SK-N-SH treated with all-trans-retinoic acid at 6 μM for 48 hours (cell line): ENCODE measurements around the gene HOPX.

Experiments used
- ATAC-seq: fragments of 200-7000 bp; cut with Tn5 transposase; 3 replicates; pipeline ENCODE4 v1.9.1; 2020; ENCODE audit warnings: mild to moderate bottlenecking, moderate library complexity
- BACH2 ChIP-seq: fragments of 250-450 bp; sonication (Bioruptor Pico); IDR thresholded peaks from 2 replicates; pipeline ENCODE4 v1.9.0; 2021; ENCODE audit warnings: mild to moderate bottlenecking, borderline replicate concordance
- CREB5 ChIP-seq: fragments of 250-450 bp; sonication (Bioruptor Pico); IDR thresholded peaks from 2 replicates; pipeline ENCODE4 v1.5.1; 2020; ENCODE audit warnings: low read depth, mild to moderate bottlenecking, moderate library complexity
- CSDC2 ChIP-seq: fragments of 250-450 bp; sonication (Bioruptor Pico); IDR thresholded peaks from 2 replicates; pipeline ENCODE4 v1.5.0; 2020; ENCODE audit warnings: mild to moderate bottlenecking, moderate library complexity
- CSRNP3 ChIP-seq: fragments of 250-450 bp; sonication (Bioruptor Pico); IDR thresholded peaks from 2 replicates; pipeline ENCODE4 v1.5.1; 2021; ENCODE audit warnings: mild to moderate bottlenecking, moderate library complexity
- GLIS3 ChIP-seq: fragments of 250-450 bp; sonication (Bioruptor Pico); IDR thresholded peaks from 2 replicates; pipeline ENCODE4 v1.5.0; 2020; ENCODE audit warnings: mild to moderate bottlenecking, moderate library complexity
- ISL1 ChIP-seq: fragments of 250-450 bp; sonication (Bioruptor Pico); IDR thresholded peaks from 2 replicates; pipeline ENCODE4 v2.1.2; 2022; ENCODE audit warnings: mild to moderate bottlenecking, moderate library complexity
- OSR1 ChIP-seq: fragments of 250-450 bp; sonication (Bioruptor Pico); IDR thresholded peaks from 2 replicates; pipeline ENCODE4 v1.8.0; 2022; ENCODE audit warnings: moderate library complexity, mild to moderate bottlenecking, inconsistent platforms
- POU6F1 ChIP-seq: fragments of 250-450 bp; sonication (Bioruptor Pico); IDR thresholded peaks from 2 replicates; pipeline ENCODE4 v1.8.0; 2021; ENCODE audit warnings: low read depth, mild to moderate bottlenecking, moderate library complexity, borderline replicate concordance
- PPARA ChIP-seq: fragments of 250-450 bp; sonication (Bioruptor Pico); IDR thresholded peaks from 2 replicates; pipeline ENCODE4 v1.5.0; 2020; ENCODE audit warnings: mild to moderate bottlenecking, borderline replicate concordance
- SNAI2 ChIP-seq: fragments of 250-450 bp; sonication (Bioruptor Pico); IDR thresholded peaks from 2 replicates; pipeline ENCODE4 v1.5.0; 2020; ENCODE audit warnings: mild to moderate bottlenecking, moderate library complexity
- TCF4 ChIP-seq: fragments of 250-450 bp; sonication (Bioruptor Pico); IDR thresholded peaks from 2 replicates; pipeline ENCODE4 v1.8.0; 2021; ENCODE audit warnings: mild to moderate bottlenecking, moderate library complexity, borderline replicate concordance
- TSHZ2 ChIP-seq: fragments of 250-450 bp; sonication (Bioruptor Pico); IDR thresholded peaks from 2 replicates; pipeline ENCODE4 v1.5.0; 2020; ENCODE audit warnings: mild to moderate bottlenecking, moderate library complexity
- ZC3H10 ChIP-seq: fragments of 250-450 bp; sonication (Bioruptor Pico); IDR thresholded peaks from 2 replicates; pipeline ENCODE4 v1.5.1; 2021; ENCODE audit warnings: mild to moderate bottlenecking, moderate library complexity
- ZFP3 ChIP-seq: fragments of 250-450 bp; sonication (Bioruptor Pico); IDR thresholded peaks from 2 replicates; pipeline ENCODE4 v1.5.0; 2020; ENCODE audit warnings: mild to moderate bottlenecking, moderate library complexity
- ZFP30 ChIP-seq: fragments of 450-650 bp; formaldehyde crosslinking; IDR thresholded peaks from 2 replicates; pipeline ENCODE4 v1.5.0; 2022; ENCODE audit warnings: mild to moderate bottlenecking, moderate library complexity
- ZNF565 ChIP-seq: fragments of 450-650 bp; formaldehyde crosslinking; conservative IDR thresholded peaks from 2 replicates; pipeline ENCODE4 v1.5.0; 2020; ENCODE audit warnings: low read depth, mild to moderate bottlenecking, moderate library complexity
- ZNF70 ChIP-seq: fragments of 450-650 bp; formaldehyde crosslinking; IDR thresholded peaks from 2 replicates; pipeline ENCODE4 v1.5.0; 2020; ENCODE audit warnings: mild to moderate bottlenecking, moderate library complexity
- ZNF8 ChIP-seq: fragments of 450-650 bp; formaldehyde crosslinking; IDR thresholded peaks from 2 replicates; pipeline ENCODE4 v1.5.0; 2020; ENCODE audit warnings: mild to moderate bottlenecking, moderate library complexity
- TF ChIP-seq, protein P1 (sequence below): fragments of 250-450 bp; sonication (Bioruptor Pico); IDR thresholded peaks from 2 replicates; pipeline ENCODE4 v1.8.0; 2020; ENCODE audit warnings: mild to moderate bottlenecking, moderate library complexity, borderline replicate concordance

Gene HOPX

DNA sequence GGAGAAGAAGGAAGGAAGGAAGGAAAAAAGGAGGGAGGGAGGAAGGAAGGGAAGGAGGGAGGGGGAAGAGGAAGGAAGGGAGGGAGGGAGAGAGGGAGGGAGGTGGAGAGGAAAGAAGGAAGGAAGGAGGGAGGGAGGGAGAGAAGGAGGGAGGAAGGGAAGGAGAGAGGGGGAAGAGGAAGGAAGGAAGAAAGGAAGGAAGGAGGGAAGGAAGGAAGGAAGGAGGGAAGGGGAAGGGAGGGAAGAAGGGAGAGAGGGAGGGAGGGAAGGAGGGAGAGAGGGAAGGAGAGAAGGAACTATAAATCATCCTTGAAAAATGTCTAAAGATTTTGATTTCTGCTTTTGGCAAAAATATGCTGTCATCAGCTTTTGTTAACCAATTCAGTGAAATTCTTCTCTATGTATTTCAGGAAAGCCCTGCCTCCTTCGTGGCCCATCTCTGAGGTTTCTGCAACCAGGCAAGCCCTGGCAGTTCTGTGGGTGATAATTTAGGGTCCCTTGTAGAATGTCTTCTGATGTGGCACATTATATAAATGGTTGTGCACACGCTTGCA is 7.1 kb upstream of the HOPX start:
- ATAC-seq: no peak
- TF ChIP-seq ISL1: no peak
- no peak for TF ChIP-seq ZFP3 (CRISPR knock-in tag)
- no peak for TF ChIP-seq GLIS3
- TF ChIP-seq TCF4 (CRISPR knock-in tag): no peak
- TF ChIP-seq ZNF565 (CRISPR knock-in tag): no peak
- TF ChIP-seq POU6F1 (CRISPR knock-in tag): no peak
- no peak for TF ChIP-seq OSR1 (CRISPR knock-in tag)
- TF ChIP-seq ZNF8 (CRISPR knock-in tag): no peak
- TF ChIP-seq BACH2 (CRISPR knock-in tag): no peak
- TF ChIP-seq TSHZ2: no peak
- TF ChIP-seq, protein P1, sequence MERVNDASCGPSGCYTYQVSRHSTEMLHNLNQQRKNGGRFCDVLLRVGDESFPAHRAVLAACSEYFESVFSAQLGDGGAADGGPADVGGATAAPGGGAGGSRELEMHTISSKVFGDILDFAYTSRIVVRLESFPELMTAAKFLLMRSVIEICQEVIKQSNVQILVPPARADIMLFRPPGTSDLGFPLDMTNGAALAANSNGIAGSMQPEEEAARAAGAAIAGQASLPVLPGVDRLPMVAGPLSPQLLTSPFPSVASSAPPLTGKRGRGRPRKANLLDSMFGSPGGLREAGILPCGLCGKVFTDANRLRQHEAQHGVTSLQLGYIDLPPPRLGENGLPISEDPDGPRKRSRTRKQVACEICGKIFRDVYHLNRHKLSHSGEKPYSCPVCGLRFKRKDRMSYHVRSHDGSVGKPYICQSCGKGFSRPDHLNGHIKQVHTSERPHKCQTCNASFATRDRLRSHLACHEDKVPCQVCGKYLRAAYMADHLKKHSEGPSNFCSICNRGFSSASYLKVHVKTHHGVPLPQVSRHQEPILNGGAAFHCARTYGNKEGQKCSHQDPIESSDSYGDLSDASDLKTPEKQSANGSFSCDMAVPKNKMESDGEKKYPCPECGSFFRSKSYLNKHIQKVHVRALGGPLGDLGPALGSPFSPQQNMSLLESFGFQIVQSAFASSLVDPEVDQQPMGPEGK (CRISPR knock-in tag): no peak
- no peak for TF ChIP-seq ZFP30 (CRISPR knock-in tag)
- no peak for TF ChIP-seq SNAI2 (CRISPR knock-in tag)
- TF ChIP-seq ZC3H10 (CRISPR knock-in tag): no peak
- no peak for TF ChIP-seq CSDC2
- TF ChIP-seq CSRNP3 (CRISPR knock-in tag): no peak
- no peak for TF ChIP-seq ZNF70
- TF ChIP-seq PPARA (CRISPR knock-in tag): no peak
- TF ChIP-seq, all 23 proteins: peak for 0

- TF ChIP-seq GLIS3: no peak
- no peak for TF ChIP-seq CREB5 (CRISPR knock-in tag)
- no peak for TF ChIP-seq ZFP30 (CRISPR knock-in tag)
- TF ChIP-seq SNAI2 (CRISPR knock-in tag): no peak
- TF ChIP-seq ZNF70: no peak
- TF ChIP-seq ZC3H10 (CRISPR knock-in tag): no peak
- no peak for TF ChIP-seq POU6F1 (CRISPR knock-in tag)
- no peak for TF ChIP-seq OSR1 (CRISPR knock-in tag)
- no peak for ATAC-seq
Observed at GRCh38 chr4:56686537-56687231, 5.6 kb upstream of the HOPX start.
